ENCODE results near the gene JUND. TPM values are rescaled to one million over a fixed set of nuclear protein-coding genes. Genes with fewer than 3 reads are reported as not detected.

JUND gene
- polyA plus RNA-seq, 1 of the 3 experiments (the other 2 are of a cell fraction), result 115 TPM

GRCh38 chr19:18252370-18252717 lies 29.1 kb downstream of the JUND start:
- H3K9me3 ChIP-seq, result no peaks in the 10 kb centered on the region
- H3K9me2 ChIP-seq, result no peaks in the 10 kb centered on the region
- H3K9ac ChIP-seq, result no peak overlapping the region
- H3K36me3 ChIP-seq (replicated peaks in 1 of 2; ENCODE audit: control insufficient read depth in 1 of 2, insufficient read depth in 2 of 2, low read length in 1 of 2), result no peaks in the 10 kb centered on the region
- ChIA-PET CTCF (interaction anchor here (0.9 to 19.4 kb wide), 41 partner anchors 9 to 245 kb away, joined by 3 to 505 read pairs (median 7); partner anchors contain the start of genes JUND, LSM4, MPV17L2 and PDE4C), POLR2A (interaction anchor here (1.2 to 1.7 kb wide), 2 partner anchors 44 to 48 kb away, joined by 5 to 7 read pairs; no protein-coding TSS in a partner anchor)
- no peak overlapping the region for H3K4me2 ChIP-seq
- no peaks in the 10 kb centered on the region for H3K4me1 ChIP-seq (ENCODE audit: control insufficient read depth in 1 of 2, insufficient read depth in 2 of 2, low read depth in 1 of 2, low read length in 1 of 2)
- H3K27ac ChIP-seq (ENCODE audit: low read depth in 2 of 2, low read length in 1 of 2), result no peak overlapping the region
- H3K4me3 ChIP-seq (ENCODE audit: low read depth in 2 of 2, low read length in 1 of 2), result no peak overlapping the region
- TF ChIP-seq, protein P1, sequence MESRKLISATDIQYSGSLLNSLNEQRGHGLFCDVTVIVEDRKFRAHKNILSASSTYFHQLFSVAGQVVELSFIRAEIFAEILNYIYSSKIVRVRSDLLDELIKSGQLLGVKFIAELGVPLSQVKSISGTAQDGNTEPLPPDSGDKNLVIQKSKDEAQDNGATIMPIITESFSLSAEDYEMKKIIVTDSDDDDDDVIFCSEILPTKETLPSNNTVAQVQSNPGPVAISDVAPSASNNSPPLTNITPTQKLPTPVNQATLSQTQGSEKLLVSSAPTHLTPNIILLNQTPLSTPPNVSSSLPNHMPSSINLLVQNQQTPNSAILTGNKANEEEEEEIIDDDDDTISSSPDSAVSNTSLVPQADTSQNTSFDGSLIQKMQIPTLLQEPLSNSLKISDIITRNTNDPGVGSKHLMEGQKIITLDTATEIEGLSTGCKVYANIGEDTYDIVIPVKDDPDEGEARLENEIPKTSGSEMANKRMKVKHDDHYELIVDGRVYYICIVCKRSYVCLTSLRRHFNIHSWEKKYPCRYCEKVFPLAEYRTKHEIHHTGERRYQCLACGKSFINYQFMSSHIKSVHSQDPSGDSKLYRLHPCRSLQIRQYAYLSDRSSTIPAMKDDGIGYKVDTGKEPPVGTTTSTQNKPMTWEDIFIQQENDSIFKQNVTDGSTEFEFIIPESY (IDR thresholded peaks at IDR 0.05; ENCODE audit: borderline replicate concordance, low read depth), result no peak
- TF ChIP-seq MAX (IDR thresholded peaks at IDR 0.05; ENCODE audit: low read depth) (no peak), TEAD4 (IDR thresholded peaks at IDR 0.05; ENCODE audit: borderline replicate concordance, insufficient read depth) (no peak), MXI1 (IDR thresholded peaks at IDR 0.05; ENCODE audit: low read depth, low read length) (no peak), GABPA (IDR thresholded peaks at IDR 0.05; ENCODE audit: low read depth) (no peak), EZH2phosphoT487 (IDR thresholded peaks at IDR 0.05; ENCODE audit: borderline replicate concordance, low read depth) (no peak)
- DNase-seq, result no peak
- WGBS (ENCODE audit: low lambda C conversion rate), result 30% methylated on average over 7 of the region's 7 CpGs
- H4K20me1 ChIP-seq (ENCODE audit: insufficient read depth), result no peaks in the 10 kb centered on the region
- H3K27me3 ChIP-seq (ENCODE audit: insufficient read depth), result peaks cover 19% of the 10 kb centered on the region
- peaks cover 3% of the 10 kb centered on the region for H3F3A ChIP-seq (replicated peaks; ENCODE audit: insufficient read depth)
- no peak overlapping the region for H2AFZ ChIP-seq (ENCODE audit: low read depth)
- no peaks in the 10 kb centered on the region for H3K79me2 ChIP-seq (ENCODE audit: insufficient read depth)

DNA sequence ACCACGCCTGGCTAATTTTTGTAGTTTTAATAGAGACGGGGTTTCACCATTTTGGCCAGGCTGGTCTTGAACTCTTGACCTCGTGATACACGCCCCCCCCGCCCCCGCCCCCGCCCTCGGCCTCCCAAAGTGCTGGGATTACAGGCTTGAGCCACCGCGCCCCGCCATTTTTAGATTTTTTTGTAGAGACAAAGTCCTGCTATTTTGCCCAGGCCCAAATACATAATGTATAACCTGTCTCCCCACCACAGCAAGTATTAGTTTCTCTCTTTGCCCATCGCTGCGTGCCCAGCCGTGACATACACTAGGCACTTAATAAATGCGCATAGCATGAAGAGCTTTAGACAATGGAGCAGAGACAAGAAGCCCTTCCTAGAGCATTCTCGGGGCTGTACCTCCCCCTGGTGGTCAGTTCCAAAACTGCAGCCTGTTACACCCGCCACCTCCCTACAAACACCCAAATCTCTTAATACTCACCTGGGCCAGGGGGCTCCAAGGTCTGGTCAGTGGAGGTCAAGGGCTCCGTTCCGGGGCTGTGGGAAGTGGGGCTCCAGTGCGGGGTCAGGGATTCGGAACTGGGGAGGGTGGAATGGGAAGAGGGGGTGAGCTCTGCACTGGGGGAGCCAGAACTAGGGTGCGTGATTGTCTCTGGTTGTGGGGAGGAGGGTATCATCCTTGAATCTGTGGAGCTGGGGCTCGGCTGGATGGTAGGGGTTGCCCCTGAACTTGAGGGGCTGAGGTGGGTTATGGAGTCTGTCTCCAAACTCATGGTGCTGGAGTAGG lies 29.6 kb downstream of the JUND start:
- no peaks in the 10 kb centered on the region for H3K9me3 ChIP-seq
- no peak overlapping the region for H3K27ac ChIP-seq (ENCODE audit: low read depth in 2 of 2, low read length in 1 of 2)
- CTCF ChIA-PET, result interaction anchor here (0.6 to 19.4 kb wide), 50 partner anchors 8 to 244 kb away, joined by 3 to 505 read pairs (median 5); partner anchors contain the start of genes IQCN, JUND, LSM4 and MPV17L2
- H4K20me1 ChIP-seq (ENCODE audit: insufficient read depth), result no peaks in the 10 kb centered on the region
- POLR2A ChIA-PET, result interaction anchor here (1.2 to 1.7 kb wide), 2 partner anchors 43 to 47 kb away, joined by 5 to 7 read pairs; no protein-coding TSS in a partner anchor
- DNase-seq, result peak; percentile 86
- peaks cover 19% of the 10 kb centered on the region for H3K27me3 ChIP-seq (ENCODE audit: insufficient read depth)
- H2AFZ ChIP-seq (ENCODE audit: low read depth), result no peak overlapping the region
- H3K4me2 ChIP-seq, result no peak overlapping the region
- H3K9me2 ChIP-seq, result no peaks in the 10 kb centered on the region
- no peaks in the 10 kb centered on the region for H3K36me3 ChIP-seq (replicated peaks in 1 of 2; ENCODE audit: control insufficient read depth in 1 of 2, insufficient read depth in 2 of 2, low read length in 1 of 2)
- WGBS (ENCODE audit: low lambda C conversion rate), result 21% methylated on average over 23 of the region's 23 CpGs
- H3K9ac ChIP-seq, result no peak overlapping the region
- peaks cover 3% of the 10 kb centered on the region for H3F3A ChIP-seq (replicated peaks; ENCODE audit: insufficient read depth)
- no peaks in the 10 kb centered on the region for H3K79me2 ChIP-seq (ENCODE audit: insufficient read depth)
- H3K4me3 ChIP-seq (ENCODE audit: low read depth in 2 of 2, low read length in 1 of 2), result no peak overlapping the region
- H3K4me1 ChIP-seq (ENCODE audit: control insufficient read depth in 1 of 2, insufficient read depth in 2 of 2, low read depth in 1 of 2, low read length in 1 of 2), result no peaks in the 10 kb centered on the region
- TF ChIP-seq RXRA (IDR thresholded peaks at IDR 0.05; ENCODE audit: borderline replicate concordance, low read depth), result no peak
- TF ChIP-seq SMC3 (IDR thresholded peaks at IDR 0.05; ENCODE audit: low read depth, low read length), result peak; percentile 96
- TF ChIP-seq, protein P2, sequence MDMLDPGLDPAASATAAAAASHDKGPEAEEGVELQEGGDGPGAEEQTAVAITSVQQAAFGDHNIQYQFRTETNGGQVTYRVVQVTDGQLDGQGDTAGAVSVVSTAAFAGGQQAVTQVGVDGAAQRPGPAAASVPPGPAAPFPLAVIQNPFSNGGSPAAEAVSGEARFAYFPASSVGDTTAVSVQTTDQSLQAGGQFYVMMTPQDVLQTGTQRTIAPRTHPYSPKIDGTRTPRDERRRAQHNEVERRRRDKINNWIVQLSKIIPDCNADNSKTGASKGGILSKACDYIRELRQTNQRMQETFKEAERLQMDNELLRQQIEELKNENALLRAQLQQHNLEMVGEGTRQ (IDR thresholded peaks at IDR 0.05; ENCODE audit: borderline replicate concordance, low read depth, low read length), result no peak
- TF ChIP-seq TEAD4 (IDR thresholded peaks at IDR 0.05; ENCODE audit: borderline replicate concordance, insufficient read depth), result no peak
- no peak for TF ChIP-seq TAF1 (IDR thresholded peaks at IDR 0.05; ENCODE audit: borderline replicate concordance, low read depth, low read length)
- TF ChIP-seq, protein P3, sequence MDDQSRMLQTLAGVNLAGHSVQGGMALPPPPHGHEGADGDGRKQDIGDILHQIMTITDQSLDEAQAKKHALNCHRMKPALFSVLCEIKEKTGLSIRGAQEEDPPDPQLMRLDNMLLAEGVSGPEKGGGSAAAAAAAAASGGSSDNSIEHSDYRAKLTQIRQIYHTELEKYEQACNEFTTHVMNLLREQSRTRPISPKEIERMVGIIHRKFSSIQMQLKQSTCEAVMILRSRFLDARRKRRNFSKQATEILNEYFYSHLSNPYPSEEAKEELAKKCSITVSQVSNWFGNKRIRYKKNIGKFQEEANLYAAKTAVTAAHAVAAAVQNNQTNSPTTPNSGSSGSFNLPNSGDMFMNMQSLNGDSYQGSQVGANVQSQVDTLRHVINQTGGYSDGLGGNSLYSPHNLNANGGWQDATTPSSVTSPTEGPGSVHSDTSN (IDR thresholded peaks at IDR 0.05), result no peak
- TF ChIP-seq FOXM1 (IDR thresholded peaks at IDR 0.05; ENCODE audit: low read depth), result no peak
- TF ChIP-seq RFX5 (IDR thresholded peaks at IDR 0.05; ENCODE audit: low read length), result no peak
- TF ChIP-seq RAD21 (IDR thresholded peaks at IDR 0.05; ENCODE audit: low read length), result peak; percentile 96
- TF ChIP-seq, protein P4, sequence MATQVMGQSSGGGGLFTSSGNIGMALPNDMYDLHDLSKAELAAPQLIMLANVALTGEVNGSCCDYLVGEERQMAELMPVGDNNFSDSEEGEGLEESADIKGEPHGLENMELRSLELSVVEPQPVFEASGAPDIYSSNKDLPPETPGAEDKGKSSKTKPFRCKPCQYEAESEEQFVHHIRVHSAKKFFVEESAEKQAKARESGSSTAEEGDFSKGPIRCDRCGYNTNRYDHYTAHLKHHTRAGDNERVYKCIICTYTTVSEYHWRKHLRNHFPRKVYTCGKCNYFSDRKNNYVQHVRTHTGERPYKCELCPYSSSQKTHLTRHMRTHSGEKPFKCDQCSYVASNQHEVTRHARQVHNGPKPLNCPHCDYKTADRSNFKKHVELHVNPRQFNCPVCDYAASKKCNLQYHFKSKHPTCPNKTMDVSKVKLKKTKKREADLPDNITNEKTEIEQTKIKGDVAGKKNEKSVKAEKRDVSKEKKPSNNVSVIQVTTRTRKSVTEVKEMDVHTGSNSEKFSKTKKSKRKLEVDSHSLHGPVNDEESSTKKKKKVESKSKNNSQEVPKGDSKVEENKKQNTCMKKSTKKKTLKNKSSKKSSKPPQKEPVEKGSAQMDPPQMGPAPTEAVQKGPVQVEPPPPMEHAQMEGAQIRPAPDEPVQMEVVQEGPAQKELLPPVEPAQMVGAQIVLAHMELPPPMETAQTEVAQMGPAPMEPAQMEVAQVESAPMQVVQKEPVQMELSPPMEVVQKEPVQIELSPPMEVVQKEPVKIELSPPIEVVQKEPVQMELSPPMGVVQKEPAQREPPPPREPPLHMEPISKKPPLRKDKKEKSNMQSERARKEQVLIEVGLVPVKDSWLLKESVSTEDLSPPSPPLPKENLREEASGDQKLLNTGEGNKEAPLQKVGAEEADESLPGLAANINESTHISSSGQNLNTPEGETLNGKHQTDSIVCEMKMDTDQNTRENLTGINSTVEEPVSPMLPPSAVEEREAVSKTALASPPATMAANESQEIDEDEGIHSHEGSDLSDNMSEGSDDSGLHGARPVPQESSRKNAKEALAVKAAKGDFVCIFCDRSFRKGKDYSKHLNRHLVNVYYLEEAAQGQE (IDR thresholded peaks at IDR 0.05; ENCODE audit: low read depth, low read length), result no peak
- no peak for TF ChIP-seq NRF1 (IDR thresholded peaks at IDR 0.05; ENCODE audit: low read depth, low read length)
